Ascending aorta (tissue), 2 donors: ENCODE results near the gene C8B. TPM values are rescaled to one million over a fixed set of nuclear protein-coding genes. Genes with fewer than 3 reads are reported as not detected.

Experiments
- DNase-seq, 2 donors: peaks; one replicate each; pipeline ENCODE4 v3.0.0-alpha.2; 2019; ENCODE audit warnings: low spot score in 2 of 2
- H3K27ac ChIP-seq, 2 donors: fragments of 200-600 bp; sonication (generic); one replicate each; pipeline ENCODE4 v1.5.1; 2016 to 2017; ENCODE audit warnings: mild to moderate bottlenecking in 1 of 2
- H3K27me3 ChIP-seq: fragments of 200-600 bp; sonication (generic); one replicate; pipeline ENCODE4 v1.5.1; 2017
- H3K36me3 ChIP-seq, 2 donors: fragments of 200-600 bp; sonication (generic); one replicate each; pipeline ENCODE4 v1.5.1; 2016
- H3K4me1 ChIP-seq, 2 donors: fragments of 200-600 bp; sonication (generic); one replicate each; pipeline ENCODE4 v1.5.1; 2016 to 2017; ENCODE audit warnings: mild to moderate bottlenecking in 1 of 2
- H3K4me3 ChIP-seq, 2 donors: fragments of 200-600 bp; sonication (generic); one replicate each; pipeline ENCODE4 v1.5.1; 2016 to 2017; ENCODE audit warnings: mild to moderate bottlenecking in 1 of 2
- H3K9me3 ChIP-seq, 2 donors: fragments of 200-600 bp; sonication (generic); one replicate each; pipeline ENCODE4 v1.5.1; 2016
- intact Hi-C: fragments of 100-400 bp; cut with DNase I; formaldehyde crosslinking; loops from one replicate; pipeline ENCODE4 v1.15.1; 2023
- total RNA-seq: library from RNA; depleted of rRNA; stranded (reverse); fragments of >200 nt; gene quantifications from one replicate; pipeline ENCODE4 v1.1.0, GENCODE V29; 2016
- TF ChIP-seq, protein P1 (sequence below), 3 experiments: fragments of 200-600 bp in 2 of 3; fragments of 450-650 bp in 1 of 3; sonication (generic) in 2 of 3; IDR thresholded peaks; one replicate each; pipeline ENCODE4 v1.5.1; 2016 to 2019; ENCODE audit warnings: antibody characterized with exemption in 3 of 3, mild to moderate bottlenecking in 1 of 3, moderate library complexity in 1 of 3

Gene C8B
- total RNA-seq, 1 donor from 2014 or later, result 347 TPM

DNA sequence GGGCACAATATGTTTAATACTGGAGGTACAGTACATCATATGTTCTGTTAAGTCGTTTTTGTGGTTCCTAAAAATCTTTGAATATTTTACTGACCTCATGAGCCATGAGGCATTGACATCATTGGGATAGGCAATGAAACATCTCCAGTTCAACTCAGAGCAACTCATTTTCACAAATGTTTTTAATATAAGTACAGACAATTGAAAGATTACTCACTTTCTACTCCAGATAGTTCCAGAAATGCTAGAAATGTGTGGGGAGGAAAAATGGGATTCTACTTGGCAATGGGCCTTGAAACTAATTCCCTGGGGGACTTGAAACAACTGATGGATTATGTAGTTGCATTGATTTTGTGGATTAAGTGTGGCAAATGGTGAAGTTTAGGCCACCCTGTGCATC lies 7.2 kb upstream of the C8B start:
- H3K4me3 ChIP-seq, result no peak overlapping the region
- intact Hi-C loops, result no loop called here
- no peaks in the 10 kb centered on the region for H3K9me3 ChIP-seq
- TF ChIP-seq, protein P1, sequence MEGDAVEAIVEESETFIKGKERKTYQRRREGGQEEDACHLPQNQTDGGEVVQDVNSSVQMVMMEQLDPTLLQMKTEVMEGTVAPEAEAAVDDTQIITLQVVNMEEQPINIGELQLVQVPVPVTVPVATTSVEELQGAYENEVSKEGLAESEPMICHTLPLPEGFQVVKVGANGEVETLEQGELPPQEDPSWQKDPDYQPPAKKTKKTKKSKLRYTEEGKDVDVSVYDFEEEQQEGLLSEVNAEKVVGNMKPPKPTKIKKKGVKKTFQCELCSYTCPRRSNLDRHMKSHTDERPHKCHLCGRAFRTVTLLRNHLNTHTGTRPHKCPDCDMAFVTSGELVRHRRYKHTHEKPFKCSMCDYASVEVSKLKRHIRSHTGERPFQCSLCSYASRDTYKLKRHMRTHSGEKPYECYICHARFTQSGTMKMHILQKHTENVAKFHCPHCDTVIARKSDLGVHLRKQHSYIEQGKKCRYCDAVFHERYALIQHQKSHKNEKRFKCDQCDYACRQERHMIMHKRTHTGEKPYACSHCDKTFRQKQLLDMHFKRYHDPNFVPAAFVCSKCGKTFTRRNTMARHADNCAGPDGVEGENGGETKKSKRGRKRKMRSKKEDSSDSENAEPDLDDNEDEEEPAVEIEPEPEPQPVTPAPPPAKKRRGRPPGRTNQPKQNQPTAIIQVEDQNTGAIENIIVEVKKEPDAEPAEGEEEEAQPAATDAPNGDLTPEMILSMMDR (IDR thresholded peaks at IDR 0.05), result no peak
- H3K27ac ChIP-seq, result no peak overlapping the region
- DNase-seq, result no peak
- no peaks in the 10 kb centered on the region for H3K27me3 ChIP-seq
- H3K36me3 ChIP-seq, result no peaks in the 10 kb centered on the region
- no peaks in the 10 kb centered on the region for H3K4me1 ChIP-seq

DNA sequence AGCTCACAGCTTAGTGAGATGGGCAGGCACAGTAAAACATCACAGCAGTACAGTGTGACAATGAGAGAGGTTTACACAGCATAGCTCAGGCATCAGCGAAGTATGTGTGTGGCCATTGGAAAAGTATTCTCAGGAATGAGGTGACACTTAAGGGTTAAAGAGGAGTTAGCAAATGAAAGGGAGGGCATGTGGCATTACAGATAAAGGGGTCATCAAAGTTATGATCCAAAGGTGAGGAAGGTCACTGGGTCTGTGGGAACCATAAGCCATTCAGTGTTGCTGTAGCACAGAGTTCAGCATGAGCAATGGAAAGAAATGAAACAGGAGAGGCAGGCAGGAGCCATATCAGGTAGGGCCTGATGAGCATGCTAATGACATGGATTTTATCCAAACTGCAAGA lies 4.5 kb upstream of the C8B start:
- H3K9me3 ChIP-seq, result no peaks in the 10 kb centered on the region
- no peak for DNase-seq
- H3K4me1 ChIP-seq, result no peaks in the 10 kb centered on the region
- TF ChIP-seq, protein P1 (IDR thresholded peaks at IDR 0.05), result no peak
- H3K36me3 ChIP-seq, result no peaks in the 10 kb centered on the region
- no peak overlapping the region for H3K27ac ChIP-seq
- no peaks in the 10 kb centered on the region for H3K27me3 ChIP-seq
- intact Hi-C loops, result no loop called here
- no peak overlapping the region for H3K4me3 ChIP-seq

DNA sequence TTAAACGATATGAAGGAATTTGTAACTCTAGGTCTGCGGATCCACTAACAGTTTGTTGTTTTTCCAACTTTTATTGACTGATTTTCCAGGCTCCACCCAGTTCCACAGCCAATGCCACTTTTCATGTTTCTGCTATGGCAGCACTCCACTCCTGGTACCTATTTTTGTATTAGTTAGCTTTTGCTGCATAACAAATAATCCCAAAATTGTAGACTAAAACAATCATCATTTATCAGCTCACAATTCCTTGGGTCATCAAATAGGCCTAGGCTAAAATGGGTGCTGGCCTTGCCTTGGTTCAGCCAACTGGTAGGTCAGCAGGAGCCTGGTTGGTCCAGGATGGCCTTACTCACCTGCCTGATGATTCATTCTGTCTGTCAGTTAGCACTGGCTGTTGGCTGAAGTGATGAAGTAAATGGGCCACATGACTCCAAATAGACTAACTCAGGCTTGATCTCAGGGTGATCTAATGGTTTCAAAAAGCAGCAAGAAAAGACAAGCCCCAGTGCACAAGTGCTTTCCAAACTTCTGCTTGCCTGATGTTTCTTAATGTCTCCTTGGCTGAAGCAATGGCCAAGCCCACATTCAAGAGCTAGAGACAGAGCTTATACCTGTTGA lies 3.2 kb upstream of the C8B start:
- Histone ChIP-seq H3K9me3 (no peaks in the 10 kb centered on the region), H3K4me3 (no peak overlapping the region), H3K27ac (no peak overlapping the region), H3K27me3 (no peaks in the 10 kb centered on the region), H3K4me1 (no peaks in the 10 kb centered on the region), H3K36me3 (no peaks in the 10 kb centered on the region)
- no peak for DNase-seq
- TF ChIP-seq, protein P1 (IDR thresholded peaks at IDR 0.05), result no peak
- intact Hi-C loops, result no loop called here

DNA sequence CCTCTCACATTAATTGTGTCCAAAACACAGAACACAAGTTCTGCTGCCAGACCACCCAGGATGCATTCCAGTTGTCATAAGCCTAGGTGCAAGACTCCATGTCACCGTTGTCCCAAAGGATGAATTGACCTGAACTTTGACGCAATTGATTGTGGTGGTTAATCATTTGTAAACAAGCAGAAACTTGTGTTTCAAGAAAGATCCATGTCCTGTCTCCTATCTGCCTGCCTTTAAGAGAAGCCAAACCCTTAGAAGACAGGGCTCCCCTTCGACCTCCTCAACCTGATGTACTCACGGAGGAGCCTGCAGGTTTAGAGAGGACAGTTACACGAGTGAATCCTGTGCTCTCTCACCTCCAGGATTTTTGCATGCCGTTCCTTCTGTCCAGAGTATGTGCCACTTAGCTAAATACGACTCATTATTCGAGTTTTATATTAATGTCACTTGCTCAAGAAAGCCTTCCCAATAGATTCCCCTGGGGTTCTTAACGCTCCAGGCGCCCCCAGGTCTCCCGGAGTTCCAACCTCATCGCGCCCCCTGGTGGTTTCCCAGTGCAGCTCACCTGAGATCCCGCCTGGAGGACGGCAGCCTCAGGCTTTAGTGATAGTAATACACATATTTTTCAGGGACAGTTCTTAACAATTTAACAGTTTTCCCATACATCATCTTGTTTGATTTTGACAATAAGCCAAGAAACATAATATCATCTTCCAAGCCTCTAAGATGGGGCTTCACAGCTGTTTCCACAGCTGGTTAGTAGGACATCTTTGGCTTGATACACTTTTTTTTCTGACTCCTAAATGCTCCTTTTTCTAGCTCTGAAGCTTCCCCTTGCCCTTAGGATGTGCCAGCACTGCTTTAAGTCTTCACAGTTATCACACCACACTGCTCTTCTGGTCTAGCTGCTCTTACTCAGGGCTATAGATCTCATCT lies 2.4 kb upstream of the C8B start:
- no peak for DNase-seq
- Histone ChIP-seq H3K9me3 (no peaks in the 10 kb centered on the region), H3K27ac (no peak overlapping the region), H3K4me1 (no peaks in the 10 kb centered on the region), H3K36me3 (no peaks in the 10 kb centered on the region), H3K4me3 (no peak overlapping the region), H3K27me3 (no peaks in the 10 kb centered on the region)
- TF ChIP-seq, protein P1 (IDR thresholded peaks at IDR 0.05), result no peak
- intact Hi-C loops, result no loop called here

DNA sequence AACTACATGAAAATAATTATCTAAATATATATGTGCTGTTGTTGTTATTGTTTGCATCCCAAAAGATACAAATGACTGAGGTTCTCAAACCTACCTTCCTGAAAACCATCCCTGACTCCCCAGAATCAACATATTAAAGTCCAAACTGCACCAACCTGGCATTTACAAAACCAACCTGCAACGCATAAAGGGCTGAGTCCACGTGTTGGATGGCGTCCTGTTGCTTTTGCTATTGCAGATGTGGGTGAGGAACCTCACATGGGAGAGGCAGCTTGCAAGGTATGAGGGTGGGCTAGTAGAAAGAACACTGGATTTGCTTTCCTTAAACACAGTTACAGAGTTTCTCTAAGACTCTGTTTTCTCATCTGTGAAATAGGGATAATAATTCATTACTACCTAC lies 1.5 kb upstream of the C8B start:
- intact Hi-C loops, result no loop called here
- Histone ChIP-seq H3K27ac (no peak overlapping the region), H3K4me3 (no peak overlapping the region), H3K36me3 (no peaks in the 10 kb centered on the region), H3K9me3 (no peaks in the 10 kb centered on the region), H3K4me1 (no peaks in the 10 kb centered on the region), H3K27me3 (no peaks in the 10 kb centered on the region)
- TF ChIP-seq, protein P1 (IDR thresholded peaks at IDR 0.05), result no peak
- no peak for DNase-seq
